Measurements from ENCODE around the gene ZNF500.

ZNF500 gene

DNA sequence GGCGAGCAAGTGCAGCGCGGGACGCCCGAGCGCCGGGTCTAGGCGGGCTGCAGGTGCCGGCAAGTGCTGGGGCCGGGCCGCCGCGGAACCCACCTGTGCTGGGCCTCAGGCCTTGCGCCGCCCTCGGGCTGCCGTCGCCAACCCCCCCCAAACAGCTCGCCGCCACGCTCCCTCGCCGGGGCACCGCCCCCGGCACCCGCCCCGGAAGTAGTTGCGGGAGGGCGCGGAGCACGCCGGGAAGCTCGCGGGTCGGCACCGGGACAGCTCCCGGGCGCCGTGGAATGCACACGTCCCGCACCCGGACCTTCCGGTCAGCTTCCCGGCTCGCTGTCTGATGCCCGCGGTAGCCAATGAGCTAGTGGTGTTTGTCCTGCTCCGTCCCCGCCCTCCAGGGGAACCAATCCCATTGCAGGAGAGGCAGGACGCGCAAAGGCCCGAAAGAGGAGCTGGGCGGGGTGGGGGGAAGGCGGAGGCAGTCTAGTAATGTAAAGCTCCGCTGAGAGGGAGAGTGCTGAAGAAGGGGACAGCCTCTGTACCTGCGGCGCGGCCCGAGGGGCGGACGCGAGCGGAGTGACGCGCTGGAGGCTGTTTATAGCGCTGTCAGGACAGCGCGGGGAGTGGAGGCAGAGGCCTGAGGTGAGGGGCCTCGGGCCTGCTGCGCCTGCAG lies 32.8 kb downstream of the ZNF500 start, which contains the start of the genes ANKS3 and DNAAF8:
Gene ANKS3, minus strand, starts transcription at position 209 of the 667 bp plus-strand sequence. CDS start 4,122 bp downstream, outside the sequence.
Gene DNAAF8, plus strand, starts transcription at position 475 of the 667 bp plus-strand sequence. CDS start 1,978 bp downstream, outside the sequence.
- TF ChIP-seq POLR2A (IDR thresholded peaks at IDR 0.05; ENCODE audit: low read depth, low read length) (peak; percentile 60; the same call in 1 of the 2 replicates), TAF1 (IDR thresholded peaks at IDR 0.05; ENCODE audit: borderline replicate concordance, low read depth, low read length) (no peak), POLR2AphosphoS5 (IDR thresholded peaks at IDR 0.05; ENCODE audit: low read depth, low read length) (0 out of 2 replicates have a peak, but pooled peaks have one; percentile 21)
- FAIRE-seq (peak; percentile 94), DNase-seq (ENCODE audit: insufficient read length) (peak; percentile 86)

DNA sequence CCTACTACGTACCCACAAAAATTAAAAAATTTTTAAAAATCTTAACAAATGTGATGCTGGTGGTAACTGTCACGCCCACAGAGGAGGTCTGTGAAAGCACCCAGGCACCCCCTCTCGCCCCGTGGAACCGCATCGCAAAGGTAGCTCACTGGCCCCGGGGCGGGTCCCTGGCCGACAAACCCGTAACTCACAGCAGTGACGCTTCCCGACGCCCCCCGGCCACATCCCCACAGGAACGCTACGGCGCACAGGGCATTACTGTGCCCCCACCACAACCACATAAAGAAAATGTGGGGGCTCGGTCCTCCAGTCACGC lies 33.3 kb downstream of the ZNF500 start:
- DNase-seq (ENCODE audit: insufficient read length) (no peak), FAIRE-seq (no peak)
- TF ChIP-seq POLR2A (IDR thresholded peaks at IDR 0.05; ENCODE audit: low read depth, low read length) (no peak), POLR2AphosphoS5 (IDR thresholded peaks at IDR 0.05; ENCODE audit: low read depth, low read length) (no peak), TAF1 (IDR thresholded peaks at IDR 0.05; ENCODE audit: borderline replicate concordance, low read depth, low read length) (no peak)

DNA sequence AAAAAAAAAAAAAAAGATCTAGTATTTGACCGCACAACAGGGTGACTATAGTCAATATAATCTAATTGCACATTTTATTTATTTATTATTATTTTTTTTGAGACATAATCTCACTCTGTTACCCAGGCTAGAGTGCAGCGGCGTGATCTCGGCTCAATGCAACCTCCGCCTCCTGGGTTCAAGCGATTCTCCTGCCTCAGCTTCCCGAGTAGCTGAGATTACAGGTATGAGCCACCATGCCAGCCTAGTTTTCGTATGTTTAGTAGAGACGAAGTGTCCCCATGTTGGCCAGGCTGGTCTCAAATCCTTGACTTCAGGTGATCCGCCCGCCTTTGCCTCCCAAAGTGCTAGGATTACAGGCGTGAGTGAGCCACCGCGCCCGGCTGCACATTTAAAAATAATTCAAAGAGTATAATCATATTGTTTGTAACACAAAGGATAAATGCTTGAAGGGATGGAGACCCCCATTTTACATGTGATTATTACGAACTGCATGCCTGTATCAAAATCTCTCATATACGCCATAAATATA lies 33.7 kb downstream of the ZNF500 start:
- FAIRE-seq, result no peak
- TF ChIP-seq POLR2AphosphoS5 (IDR thresholded peaks at IDR 0.05; ENCODE audit: low read depth, low read length) (no peak), TAF1 (IDR thresholded peaks at IDR 0.05; ENCODE audit: borderline replicate concordance, low read depth, low read length) (no peak), POLR2A (IDR thresholded peaks at IDR 0.05; ENCODE audit: low read depth, low read length) (no peak)
- no peak for DNase-seq (ENCODE audit: insufficient read length)

DNA sequence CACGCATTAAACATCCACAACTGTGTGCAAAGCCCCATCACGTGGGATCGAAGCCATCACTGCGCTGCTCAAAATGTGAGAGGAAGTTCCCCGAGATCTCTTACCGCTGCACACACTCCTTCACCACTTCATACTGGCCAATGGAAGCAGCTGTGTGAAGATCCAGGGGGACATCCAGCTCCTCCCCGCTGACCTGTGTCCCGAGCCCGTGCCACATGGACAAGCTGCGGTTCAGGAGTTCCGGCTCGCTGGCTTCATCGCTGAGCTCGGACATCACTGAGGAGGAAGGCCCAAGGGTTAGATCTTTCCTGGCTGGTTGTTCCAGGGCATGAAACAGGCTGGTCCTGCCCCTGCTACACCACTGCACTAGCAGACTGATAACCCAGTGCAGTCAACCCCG lies 37.1 kb downstream of the ZNF500 start:
- TF ChIP-seq POLR2AphosphoS5 (IDR thresholded peaks at IDR 0.05; ENCODE audit: low read depth, low read length) (no peak), POLR2A (IDR thresholded peaks at IDR 0.05; ENCODE audit: low read depth, low read length) (no peak), TAF1 (IDR thresholded peaks at IDR 0.05; ENCODE audit: borderline replicate concordance, low read depth, low read length) (no peak)
- no peak for FAIRE-seq
- no peak for DNase-seq (ENCODE audit: insufficient read length)

DNA sequence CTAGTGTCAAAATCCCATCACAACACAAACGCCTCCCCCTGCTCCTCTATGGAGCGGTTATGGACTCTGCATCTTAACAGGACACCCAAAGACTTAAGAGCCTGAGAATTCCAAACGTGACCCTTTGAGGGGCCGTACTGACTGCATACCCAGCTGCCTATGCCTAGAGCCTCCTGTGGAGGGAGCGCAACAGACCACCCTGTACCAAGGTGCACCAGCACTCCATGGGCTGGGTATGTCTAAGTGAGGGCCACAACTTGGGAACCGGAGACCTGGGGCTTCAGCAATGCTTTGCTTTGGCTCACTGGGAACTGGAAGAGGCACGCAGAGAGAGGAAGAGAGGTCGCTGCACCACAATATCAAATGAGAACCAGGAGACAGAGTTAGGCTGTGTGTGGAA lies 38.3 kb downstream of the ZNF500 start:
- FAIRE-seq, result no peak
- TF ChIP-seq POLR2A (IDR thresholded peaks at IDR 0.05; ENCODE audit: low read depth, low read length), result no peak
- TF ChIP-seq TAF1 (IDR thresholded peaks at IDR 0.05; ENCODE audit: borderline replicate concordance, low read depth, low read length), result no peak
- no peak for TF ChIP-seq POLR2AphosphoS5 (IDR thresholded peaks at IDR 0.05; ENCODE audit: low read depth, low read length)

DNA sequence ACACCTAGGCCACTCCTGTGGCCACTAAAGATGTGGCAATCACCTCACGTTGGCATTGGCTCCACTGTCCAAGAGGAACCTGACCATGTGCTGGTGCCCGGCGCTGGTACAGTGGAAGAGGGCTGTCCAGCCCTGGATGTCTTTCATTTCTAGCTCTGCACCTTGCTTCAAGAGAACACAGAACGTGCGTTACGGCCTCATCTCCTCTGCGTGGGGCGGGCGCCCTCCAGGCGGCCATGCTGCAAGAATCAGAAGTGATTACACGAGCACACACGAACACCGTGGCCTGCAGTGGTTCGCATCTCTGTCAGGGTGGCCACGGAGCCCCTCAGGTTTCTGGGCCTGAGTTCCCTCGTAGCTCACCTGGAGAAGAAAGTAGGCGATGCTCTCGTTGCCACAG lies 40.3 kb downstream of the ZNF500 start:
- no peak for FAIRE-seq
- TF ChIP-seq TAF1 (IDR thresholded peaks at IDR 0.05; ENCODE audit: borderline replicate concordance, low read depth, low read length), result no peak
- no peak for TF ChIP-seq POLR2A (IDR thresholded peaks at IDR 0.05; ENCODE audit: low read depth, low read length)
- TF ChIP-seq POLR2AphosphoS5 (IDR thresholded peaks at IDR 0.05; ENCODE audit: low read depth, low read length), result no peak
- no peak for DNase-seq (ENCODE audit: insufficient read length)

More for the DNA sequence above, 38.3 kb downstream of the ZNF500 start:
- no peak for DNase-seq (ENCODE audit: insufficient read length)

DNA sequence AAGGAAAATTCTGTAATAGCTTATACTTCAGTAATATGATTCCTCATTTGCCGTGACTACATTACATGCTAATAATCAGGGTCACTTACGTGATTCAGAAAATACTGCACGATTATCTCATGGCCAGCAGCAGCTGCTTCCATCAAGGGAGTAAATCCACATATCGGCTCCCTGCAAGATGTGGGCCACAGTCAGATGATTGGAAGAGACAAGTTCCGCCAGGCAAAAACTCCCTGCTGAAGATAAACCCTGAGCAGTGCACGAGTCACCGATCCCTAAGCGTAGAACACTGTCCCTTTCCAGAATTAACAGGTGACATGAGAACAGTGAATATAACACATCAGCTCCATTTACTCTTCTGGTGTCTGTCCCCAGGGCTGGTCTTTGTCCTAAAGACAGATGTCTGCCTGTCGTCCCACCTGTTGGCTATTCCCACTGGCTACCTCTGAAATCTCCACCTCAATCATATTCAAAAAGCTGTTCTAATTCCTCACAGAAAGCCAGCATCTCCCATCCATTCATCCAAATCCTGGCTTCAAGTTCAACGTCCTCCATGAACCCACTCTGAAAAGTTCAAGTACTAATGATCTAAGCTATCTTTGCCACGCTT lies 42.2 kb downstream of the ZNF500 start:
- no peak for FAIRE-seq
- DNase-seq (ENCODE audit: insufficient read length), result no peak
- TF ChIP-seq POLR2A (IDR thresholded peaks at IDR 0.05; ENCODE audit: low read depth, low read length), result no peak
- no peak for TF ChIP-seq TAF1 (IDR thresholded peaks at IDR 0.05; ENCODE audit: borderline replicate concordance, low read depth, low read length)
- no peak for TF ChIP-seq POLR2AphosphoS5 (IDR thresholded peaks at IDR 0.05; ENCODE audit: low read depth, low read length)

DNA sequence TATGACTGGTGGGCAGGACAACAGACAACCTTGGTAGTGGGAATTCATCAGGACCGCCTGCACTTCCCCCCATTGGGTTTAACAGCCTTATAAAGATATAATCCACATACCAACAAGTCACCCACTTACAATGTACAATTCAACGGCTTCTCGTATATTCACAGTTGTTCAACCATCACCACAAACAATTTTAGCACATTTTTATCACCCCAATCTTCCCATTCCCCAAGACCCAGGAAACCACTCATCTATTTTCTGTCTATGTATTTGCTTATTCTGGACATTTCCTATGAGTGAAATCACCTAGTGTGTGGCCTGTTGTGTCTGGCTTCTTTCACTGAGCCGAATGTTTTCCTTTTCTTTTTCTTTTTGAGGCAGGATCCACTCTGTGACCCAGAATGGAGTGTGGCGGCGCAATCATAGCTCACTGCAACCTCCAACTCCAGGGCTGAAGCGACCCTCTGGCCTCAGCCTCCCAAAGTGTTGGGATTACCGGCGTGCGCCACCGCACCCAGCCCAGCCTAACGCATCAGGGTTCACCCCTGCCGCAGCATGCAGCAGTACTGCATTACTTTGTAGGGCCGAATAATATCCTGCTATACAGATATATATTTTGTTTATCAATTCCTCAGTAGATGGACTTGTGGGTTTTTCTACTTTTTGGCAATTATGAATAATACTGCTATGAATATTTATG lies 43.7 kb downstream of the ZNF500 start:
- FAIRE-seq (peak; percentile 5), DNase-seq (ENCODE audit: insufficient read length) (no peak)
- TF ChIP-seq TAF1 (IDR thresholded peaks at IDR 0.05; ENCODE audit: borderline replicate concordance, low read depth, low read length), result no peak
- TF ChIP-seq POLR2AphosphoS5 (IDR thresholded peaks at IDR 0.05; ENCODE audit: low read depth, low read length), result no peak
- TF ChIP-seq POLR2A (IDR thresholded peaks at IDR 0.05; ENCODE audit: low read depth, low read length), result no peak

DNA sequence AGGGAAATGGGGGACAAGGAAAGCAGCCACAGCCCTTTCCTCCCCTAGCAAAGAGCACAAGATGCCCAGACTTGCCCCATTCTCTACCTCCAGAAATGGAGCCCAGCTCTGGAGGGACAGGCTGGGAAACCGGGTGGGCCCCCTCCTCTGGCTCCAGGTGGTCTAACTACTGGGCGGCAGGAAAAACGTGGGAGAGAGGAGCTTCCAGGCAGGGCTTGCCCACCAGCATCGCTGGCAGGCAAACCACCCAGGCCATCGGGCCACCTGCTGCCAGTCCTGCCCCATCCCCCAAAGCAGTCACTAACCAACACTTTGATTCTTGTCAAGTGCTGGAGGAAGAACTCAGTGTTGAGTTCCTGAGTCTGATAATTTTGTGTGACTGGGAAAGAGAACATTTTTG lies 48.5 kb downstream of the ZNF500 start:
- no peak for DNase-seq (ENCODE audit: insufficient read length)
- no peak for TF ChIP-seq POLR2A (IDR thresholded peaks at IDR 0.05; ENCODE audit: low read depth, low read length)
- FAIRE-seq, result no peak

DNA sequence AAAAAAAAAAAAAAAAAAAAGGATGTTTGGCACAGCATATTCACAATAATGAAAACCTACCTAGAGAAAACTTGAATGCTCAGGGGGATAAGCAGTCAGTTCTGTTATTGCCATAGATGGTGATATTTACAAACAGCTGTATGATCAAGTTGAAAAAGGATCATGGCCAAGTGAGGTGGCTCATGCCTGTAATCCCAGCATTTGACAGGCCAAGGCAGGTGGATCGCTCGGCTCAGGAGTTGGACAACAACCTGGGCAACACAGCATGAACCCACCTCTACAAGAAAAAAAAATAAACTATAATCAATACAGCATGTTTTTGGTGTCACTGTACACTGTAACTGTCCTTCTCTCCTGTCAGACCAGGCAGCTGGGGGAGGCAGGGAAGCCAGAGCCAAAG lies 52.0 kb downstream of the ZNF500 start:
- no peak for TF ChIP-seq POLR2A (IDR thresholded peaks at IDR 0.05; ENCODE audit: low read depth, low read length)
- no peak for TF ChIP-seq TAF1 (IDR thresholded peaks at IDR 0.05; ENCODE audit: borderline replicate concordance, low read depth, low read length)
- TF ChIP-seq POLR2AphosphoS5 (IDR thresholded peaks at IDR 0.05; ENCODE audit: low read depth, low read length), result no peak
- FAIRE-seq, result no peak

DNA sequence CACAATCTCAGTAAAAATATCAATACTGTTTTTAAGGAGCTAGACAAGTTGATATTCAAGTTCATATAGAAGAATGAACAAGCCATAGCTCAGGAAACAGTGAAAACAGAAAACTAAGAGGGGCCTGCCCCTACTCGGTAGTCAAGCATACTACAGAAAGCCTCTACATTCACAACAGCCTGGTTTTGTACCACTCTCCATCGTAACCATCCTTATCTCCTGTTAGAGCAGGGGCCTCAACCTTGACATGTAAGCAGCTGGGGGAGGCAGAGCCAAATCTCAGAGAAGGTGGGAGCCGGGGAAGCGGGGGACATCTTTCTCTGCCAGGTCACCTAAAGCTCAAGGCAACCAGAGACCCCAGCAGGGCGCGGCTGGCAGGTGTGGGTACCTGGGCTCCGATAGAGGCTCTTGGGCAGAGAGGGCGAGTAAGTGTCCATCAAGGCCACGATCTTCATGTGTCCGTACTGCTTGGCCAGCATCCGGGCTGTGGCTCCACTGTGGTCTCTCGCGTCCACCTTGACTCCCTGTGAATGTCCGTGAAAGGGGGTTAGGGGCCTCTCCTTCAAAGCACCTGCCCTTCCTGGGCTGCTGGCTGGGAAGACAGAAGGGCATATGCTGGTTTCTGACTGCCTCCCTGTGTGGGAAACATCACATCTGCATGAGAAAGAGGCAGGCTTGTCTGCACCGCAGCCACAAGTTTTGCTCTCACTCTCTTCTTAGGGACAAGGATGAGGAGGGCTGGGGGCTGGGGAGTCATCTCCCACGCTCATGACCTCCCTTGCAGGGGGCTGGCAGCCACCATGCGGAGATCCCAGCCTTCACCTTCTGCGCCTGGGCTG lies 53.1 kb downstream of the ZNF500 start:
- FAIRE-seq (no peak), DNase-seq (ENCODE audit: insufficient read length) (no peak)
- TF ChIP-seq TAF1 (IDR thresholded peaks at IDR 0.05; ENCODE audit: borderline replicate concordance, low read depth, low read length), result no peak
- no peak for TF ChIP-seq POLR2AphosphoS5 (IDR thresholded peaks at IDR 0.05; ENCODE audit: low read depth, low read length)
- no peak for TF ChIP-seq POLR2A (IDR thresholded peaks at IDR 0.05; ENCODE audit: low read depth, low read length)

More for the DNA sequence above, 52.0 kb downstream of the ZNF500 start:
- DNase-seq (ENCODE audit: insufficient read length), result no peak

Measured in GM12892 (cell line).